RWPE2 (cell line): ENCODE results near the gene TSC2.

Experiments used
- ATAC-seq: fragments of 200-7000 bp; cut with Tn5 transposase; 3 replicates; pipeline ENCODE4 v1.9.1; 2021; ENCODE audit warnings: low read depth
- DNase-seq: peaks from one replicate; pipeline ENCODE4 v3.0.0-alpha.2; 2020; ENCODE audit warnings: low spot score
- H3K27ac ChIP-seq: fragments of 450-650 bp; 2 replicates; pipeline ENCODE4 v1.5.1; 2017; ENCODE audit warnings: mild to moderate bottlenecking; ENCODE audit not compliant: poor library complexity, severe bottlenecking
- H3K27me3 ChIP-seq: fragments of 250-450 bp; sonication (Bioruptor Pico); 2 replicates; pipeline ENCODE4 v1.5.1; 2021; ENCODE audit warnings: mild to moderate bottlenecking, moderate library complexity; ENCODE audit not compliant: insufficient read depth, poor library complexity, severe bottlenecking
- H3K36me3 ChIP-seq: fragments of 250-450 bp; sonication (Bioruptor Pico); 2 replicates; pipeline ENCODE4 v1.5.1; 2020; ENCODE audit warnings: low read depth, mild to moderate bottlenecking, moderate library complexity
- H3K4me1 ChIP-seq: fragments of 250-450 bp; sonication (Bioruptor Pico); 2 replicates; pipeline ENCODE4 v1.5.1; 2021; ENCODE audit warnings: mild to moderate bottlenecking, moderate library complexity; ENCODE audit not compliant: insufficient read depth, poor library complexity, severe bottlenecking
- H3K4me3 ChIP-seq: fragments of 250-450 bp; sonication (Bioruptor Pico); 2 replicates; pipeline ENCODE4 v1.5.1; 2021; ENCODE audit warnings: mild to moderate bottlenecking, moderate library complexity; ENCODE audit not compliant: severe bottlenecking
- H3K9me3 ChIP-seq: fragments of 250-450 bp; sonication (Bioruptor Pico); 2 replicates; pipeline ENCODE4 v1.5.1; 2021; ENCODE audit warnings: mild to moderate bottlenecking, moderate library complexity; ENCODE audit not compliant: severe bottlenecking
- CTCF ChIP-seq: fragments of 450-650 bp; IDR thresholded peaks from one replicate; pipeline ENCODE4 v1.5.1; 2017; ENCODE audit warnings: mild to moderate bottlenecking, moderate library complexity; ENCODE audit not compliant: poor library complexity, severe bottlenecking

Gene TSC2

GRCh38 chr16:2026461-2027023 lies 21.2 kb upstream of the TSC2 start, which contains the start of gene NHERF2:
NHERF2 (plus strand) TSS chr16:2026902; CDS start chr16:2027006, 104 bp downstream.
- peak within 1 kb of the TSS; percentile 62 for H3K4me3 ChIP-seq
- peak within 1 kb of the TSS; percentile 30 for H3K27ac ChIP-seq
- no peaks in the 10 kb centered on the region for H3K9me3 ChIP-seq
- no peaks in the 10 kb centered on the region for H3K27me3 ChIP-seq
- no peak for ATAC-seq
- H3K36me3 ChIP-seq: no peaks in the 10 kb centered on the region
- DNase-seq: no peak
- H3K4me1 ChIP-seq: peaks cover 4% of the 10 kb centered on the region
- TF ChIP-seq CTCF: no peak

GRCh38 chr16:2027024-2028010 lies 20.5 kb upstream of the TSC2 start:
- Histone ChIP-seq H3K4me1 (peaks cover 4% of the 10 kb centered on the region), H3K4me3 (peak overlapping the region; percentile 62), H3K9me3 (no peaks in the 10 kb centered on the region), H3K36me3 (no peaks in the 10 kb centered on the region), H3K27ac (peak overlapping the region; percentile 30), H3K27me3 (no peaks in the 10 kb centered on the region)
- TF ChIP-seq CTCF: no peak
- DNase-seq (no peak), ATAC-seq (peak; percentile 28)

- TF ChIP-seq CTCF: no peak
- H3K4me1 ChIP-seq: peaks cover under 1% of the 10 kb centered on the region
- no peak overlapping the region for H3K4me3 ChIP-seq
- H3K27ac ChIP-seq: peak overlapping the region; percentile 30
- no peak for ATAC-seq
- no peaks in the 10 kb centered on the region for H3K9me3 ChIP-seq
- no peaks in the 10 kb centered on the region for H3K27me3 ChIP-seq
- no peak for DNase-seq
- H3K36me3 ChIP-seq: no peaks in the 10 kb centered on the region
Observed at GRCh38 chr16:2028146-2028545, 19.6 kb upstream of the TSC2 start.

- H3K27ac ChIP-seq: no peak overlapping the region
Observed at GRCh38 chr16:2028620-2029220, 19.1 kb upstream of the TSC2 start.

More at GRCh38 chr16:2028620-2029220, 19.1 kb upstream of the TSC2 start:
- Histone ChIP-seq H3K4me1 (peaks cover 7% of the 10 kb centered on the region), H3K4me3 (no peak overlapping the region), H3K36me3 (no peaks in the 10 kb centered on the region), H3K27me3 (no peaks in the 10 kb centered on the region), H3K9me3 (no peaks in the 10 kb centered on the region)
- ATAC-seq (no peak), DNase-seq (no peak)
- TF ChIP-seq CTCF: no peak
